Activated effector memory CD4-positive, alpha-beta T cell treated with anti-CD3 and anti-CD28 coated beads, Interleukin-2, amount 50 U/mL, for 16 hours (primary cell): ENCODE results near the gene SPON2.
A peak's percentile ranks its signal among the peaks of the same experiment; 100 is the strongest.
"Not testable (repeated sequence)": the region's sequence is repeated elsewhere in the genome, so short reads cannot be mapped to it uniquely, and the experiment has no call there.

Experiments used
- DNase-seq: peaks from one replicate; pipeline ENCODE4 v3.0.0-alpha.2; 2020

The SPON2 gene

DNA sequence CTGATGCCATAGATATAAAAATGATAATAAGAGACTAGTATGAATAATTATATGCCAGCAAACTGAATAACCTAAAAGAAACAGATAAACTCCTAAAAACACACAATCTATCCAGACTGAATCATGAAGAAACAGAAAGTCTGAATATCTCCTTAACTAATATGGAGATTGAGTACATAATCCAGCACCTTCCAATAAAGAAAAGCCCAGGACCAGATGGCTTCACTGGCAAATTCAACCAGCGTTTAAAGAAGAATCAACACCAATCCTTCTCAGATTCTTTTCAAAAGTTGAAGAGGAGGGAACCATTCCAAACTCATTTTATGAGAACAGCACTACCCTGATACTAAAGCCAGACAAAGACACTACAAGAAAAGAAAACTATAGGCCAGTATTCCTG, 32.5 kb downstream of the SPON2 start:
- no peak for DNase-seq

DNA sequence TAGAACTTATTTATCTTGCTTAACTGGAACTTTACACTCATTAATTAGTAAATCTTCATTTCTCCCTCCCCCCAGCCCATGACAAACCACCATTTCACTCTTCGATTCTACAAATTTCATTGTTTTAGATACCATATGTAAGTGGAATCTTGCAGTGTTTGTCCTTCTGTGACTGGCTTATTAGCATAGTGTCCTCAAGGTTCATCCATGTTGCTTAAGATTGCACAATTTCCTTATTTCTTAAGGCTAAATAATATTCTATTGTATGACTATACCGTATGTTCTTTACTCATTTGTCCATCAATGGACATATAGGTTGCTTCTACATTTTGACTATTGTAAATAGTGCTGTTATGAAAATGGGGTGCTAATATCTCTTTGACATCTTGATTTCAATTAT, 34.5 kb downstream of the SPON2 start:
- DNase-seq = no peak

DNA sequence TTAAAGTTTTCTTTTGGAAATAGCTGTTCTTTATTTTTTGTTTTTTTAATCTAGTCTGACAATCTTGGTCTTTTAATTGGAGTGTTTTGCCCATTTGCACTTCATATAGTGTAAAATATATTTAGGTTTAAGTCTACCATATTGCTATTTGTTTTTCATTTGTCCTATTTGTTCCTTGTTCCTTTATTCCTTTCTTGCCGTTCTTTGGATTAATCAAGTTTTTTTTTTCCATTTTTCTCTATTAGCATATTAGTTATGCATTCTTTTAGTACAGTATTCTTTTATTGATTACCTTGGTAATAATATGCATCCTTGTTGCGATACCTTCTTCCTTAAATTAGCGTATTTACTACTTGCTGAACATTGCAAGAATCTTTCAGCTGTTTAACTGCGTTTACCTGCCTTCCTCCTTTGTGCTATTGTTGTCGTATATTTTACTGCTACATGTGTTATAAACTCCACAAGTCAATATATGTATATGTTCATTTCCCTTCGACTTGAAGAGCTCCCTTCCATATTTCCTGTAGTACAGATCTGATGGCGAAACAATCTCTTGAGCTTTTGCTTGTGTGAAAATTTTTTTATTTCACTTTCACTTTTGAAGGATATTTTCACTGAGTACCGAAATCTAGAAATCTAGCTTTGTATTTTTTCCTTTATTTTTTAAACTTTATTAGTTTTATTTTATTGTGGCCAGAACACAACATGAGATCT, 35.2 kb downstream of the SPON2 start:
- no peak for DNase-seq

DNA sequence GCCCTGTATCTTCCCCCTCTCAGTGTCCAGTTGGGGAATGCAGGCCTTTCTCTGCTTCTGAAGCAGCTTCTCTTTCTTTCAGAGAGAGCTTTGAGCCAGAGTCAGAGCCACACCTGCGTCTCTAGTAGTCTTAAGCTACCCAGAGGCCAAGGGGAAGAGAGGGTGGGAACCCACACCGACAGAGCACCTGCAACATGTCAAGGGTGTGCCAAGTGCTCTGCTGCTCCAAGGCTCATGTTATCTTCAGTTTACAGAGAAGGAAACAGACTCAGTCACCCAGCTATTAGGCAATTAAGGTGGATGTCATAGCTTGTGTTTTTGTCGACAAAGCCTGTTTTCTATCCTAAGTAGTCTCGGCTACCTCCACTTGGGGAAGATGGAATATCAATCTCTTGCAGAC, 36.3 kb downstream of the SPON2 start:
- DNase-seq = no peak

DNA sequence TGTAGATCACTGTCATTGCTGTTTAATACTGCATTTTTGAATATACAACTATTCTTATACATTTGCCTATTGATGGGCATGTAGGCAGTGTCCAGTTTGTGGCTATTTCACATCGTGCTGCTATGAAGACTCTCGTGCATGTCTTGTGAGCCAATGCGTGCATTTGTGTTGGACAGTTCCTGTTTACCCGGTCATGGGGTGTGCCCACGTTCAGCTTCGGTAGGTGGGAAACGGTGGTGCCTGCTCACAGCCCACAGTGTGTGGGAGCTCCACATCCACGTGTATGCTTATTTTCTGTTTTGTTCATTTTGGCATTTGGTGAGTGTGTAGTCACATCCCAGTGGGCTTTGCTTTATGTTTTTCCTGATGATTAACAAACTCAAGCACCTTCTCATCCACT, 39.4 kb downstream of the SPON2 start:
- DNase-seq = no peak

DNA sequence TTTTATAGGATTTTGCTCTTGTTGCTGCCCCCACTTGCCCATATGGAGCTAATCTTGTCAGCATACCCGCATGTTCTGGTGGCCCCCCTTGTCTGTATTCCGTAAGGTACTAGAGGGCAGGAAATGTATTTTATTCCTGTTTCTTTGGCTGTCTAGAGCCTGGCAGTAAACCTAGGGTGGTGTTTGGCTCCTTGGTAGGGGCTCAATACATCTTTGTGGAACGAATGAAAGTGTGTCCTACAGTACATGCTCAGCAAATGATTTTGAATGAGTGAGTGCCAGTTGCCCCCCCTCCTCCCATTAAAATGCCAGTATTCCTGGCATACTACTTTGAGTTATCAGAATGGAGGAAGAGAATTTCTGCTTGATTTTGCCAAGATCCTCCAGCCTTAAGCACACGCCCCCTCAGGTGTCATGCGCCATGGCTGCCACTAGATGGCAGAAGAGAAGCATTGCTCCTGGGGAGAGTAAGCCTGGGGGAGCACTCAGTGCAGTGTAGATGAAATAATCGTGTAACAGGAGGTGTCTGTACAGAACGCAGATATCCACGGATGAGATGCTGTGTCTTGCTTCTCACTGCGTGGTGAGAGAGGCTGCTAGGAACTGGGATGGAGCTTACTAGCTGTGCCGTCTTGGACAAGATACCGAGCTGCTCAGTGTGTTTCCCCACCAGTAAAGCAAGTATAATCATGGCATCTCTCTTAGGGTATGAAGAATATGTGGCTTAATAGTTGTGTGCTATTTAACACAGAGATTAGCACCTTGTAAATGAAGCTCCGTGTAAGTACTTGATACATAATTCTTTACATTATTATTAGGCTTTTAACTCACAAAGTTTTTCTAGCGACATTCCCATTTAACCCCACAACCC, 41.8 kb downstream of the SPON2 start:
- peak; percentile 90 for DNase-seq

DNA sequence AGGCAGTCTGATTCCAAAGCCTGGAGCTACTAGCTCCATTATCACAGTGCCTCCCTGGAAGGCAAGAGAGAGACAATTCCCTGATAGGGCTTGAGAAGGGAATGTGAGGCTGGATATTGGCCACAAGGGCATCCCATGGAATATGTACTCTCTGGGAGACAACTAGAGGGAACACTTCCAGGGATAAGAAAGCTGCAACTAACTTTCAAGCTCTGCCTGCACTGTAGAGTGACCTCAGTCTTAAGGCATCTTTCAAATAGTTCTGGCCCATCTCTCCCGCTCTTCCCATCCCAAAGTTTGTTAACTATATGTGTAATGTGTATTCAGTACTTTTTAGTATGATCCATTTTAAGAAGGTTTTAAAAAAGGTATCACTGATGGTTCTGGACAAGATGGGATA, 45.9 kb downstream of the SPON2 start:
- no peak for DNase-seq

DNA sequence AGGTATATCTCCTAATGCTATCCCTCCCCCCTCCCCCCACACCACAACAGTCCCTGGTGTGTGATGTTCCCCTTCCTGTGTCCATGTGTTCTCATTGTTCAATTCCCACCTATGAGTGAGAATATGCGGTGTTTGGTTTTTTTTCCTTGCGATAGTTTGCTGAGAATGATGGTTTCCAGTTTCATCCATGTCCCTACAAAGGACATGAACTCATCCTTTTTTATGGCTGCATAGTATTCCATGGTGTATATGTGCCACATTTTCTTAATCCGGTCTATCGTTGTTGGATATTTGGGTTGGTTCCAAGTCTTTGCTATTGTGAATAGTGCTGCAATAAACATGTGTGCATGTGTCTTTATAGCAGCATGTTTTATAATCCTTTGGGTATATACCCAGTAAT, 46.9 kb downstream of the SPON2 start:
- DNase-seq = not testable (repeated sequence)

DNA sequence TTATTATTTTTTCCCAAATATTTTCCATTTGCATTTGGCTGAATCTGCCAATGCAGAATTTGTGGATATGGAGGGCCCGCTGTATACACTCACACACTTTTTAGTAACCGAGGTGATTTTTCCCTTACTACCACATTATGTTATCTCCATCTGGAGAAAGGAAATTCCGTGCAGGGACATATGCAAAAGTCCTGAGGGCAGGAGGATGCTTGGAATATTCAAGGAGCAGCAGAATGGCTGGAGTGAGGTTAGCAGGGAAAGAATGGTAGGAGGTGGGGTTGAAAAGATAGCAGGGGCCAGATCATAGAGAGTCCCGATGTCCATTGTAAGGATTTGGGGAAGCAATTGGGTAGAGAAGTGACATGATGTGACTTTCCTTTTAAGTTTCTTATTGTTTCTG, 47.6 kb downstream of the SPON2 start:
- DNase-seq = no peak

DNA sequence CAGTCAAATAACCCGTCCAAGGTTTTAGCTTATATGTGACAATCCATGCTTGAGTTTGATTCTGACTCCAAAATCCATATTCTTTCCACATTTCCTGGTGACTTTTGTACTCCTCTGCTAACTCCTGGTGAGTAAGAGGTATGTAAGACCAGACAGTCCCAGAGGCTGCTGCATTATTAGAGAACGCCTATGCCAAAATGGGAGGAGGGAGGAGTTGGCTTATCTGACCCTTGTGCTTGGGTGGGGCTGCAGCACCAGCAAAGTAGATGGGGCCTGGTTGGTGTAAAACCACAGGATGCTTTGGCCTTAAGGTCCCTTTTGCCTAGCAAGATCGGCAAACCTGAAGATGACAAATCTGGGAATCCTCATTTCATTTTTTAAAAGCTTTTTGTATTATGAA, 49.9 kb downstream of the SPON2 start:
- DNase-seq = no peak
